ENCODE measurements around the gene LRRC57. TPM values are rescaled to one million over a fixed set of nuclear protein-coding genes. Genes with fewer than 3 reads are reported as not detected.

The LRRC57 gene
- total and polyA plus RNA-seq, 2 donors (not counting 3 experiments of a cell fraction or from before 2014, with no cell fraction given): 13.4 to 39.2 TPM

GRCh38 chr15:42528970-42529369 is 19.6 kb downstream of the LRRC57 start:
- dilution Hi-C loops (cut with MboI; ENCODE audit: extremely low pct_ligation_motif_present, low sequenced_read_pairs) (no loop called here), intact Hi-C loops (cut with micrococcal nuclease) (no loop called here)
- TF ChIP-seq FOS (IDR thresholded peaks at IDR 0.05; ENCODE audit: borderline replicate concordance, insufficient read depth, low read length): no peak
- no peak for TF ChIP-seq POLR2A (IDR thresholded peaks at IDR 0.05; ENCODE audit: low read depth, low read length)
- no peak for TF ChIP-seq JUN (IDR thresholded peaks at IDR 0.05; ENCODE audit: borderline replicate concordance, insufficient read depth, insufficient read length, low read depth)
- no peak for TF ChIP-seq GATA2 (IDR thresholded peaks at IDR 0.05; ENCODE audit: insufficient read depth, insufficient read length, low read depth, low read length)
- TF ChIP-seq EZH2 (IDR thresholded peaks at IDR 0.05; ENCODE audit: borderline replicate concordance, low read depth, low read length, severe bottlenecking): no peak
- no peak for TF ChIP-seq POLR2AphosphoS5 (IDR thresholded peaks at IDR 0.05; ENCODE audit: insufficient read depth, low read depth, low read length)
- TF ChIP-seq CTCF (IDR thresholded peaks at IDR 0.05; ENCODE audit: extremely low read depth in 1 of 2, insufficient read depth in 1 of 2, low read depth in 1 of 2, low read length in 2 of 2): no peak
- no peak for TF ChIP-seq MYC (IDR thresholded peaks at IDR 0.05; ENCODE audit: low read depth, low read length)
- TF ChIP-seq MAX (IDR thresholded peaks at IDR 0.05; ENCODE audit: insufficient read depth, insufficient read length): no peak
- Histone ChIP-seq H3K27ac (ENCODE audit: insufficient read depth, low read depth, low read length) (no peak overlapping the region), H4K20me1 (replicated peaks; ENCODE audit: control insufficient read depth, extremely low read depth, insufficient read depth, low read length) (no peaks in the 10 kb centered on the region), H3K4me3 (replicated peaks in 1 of 3; ENCODE audit: insufficient read depth in 1 of 3, low read depth in 1 of 3, low read length in 3 of 3) (no peak overlapping the region), H3K4me2 (ENCODE audit: insufficient read depth, low read length) (no peak overlapping the region), H3K4me1 (ENCODE audit: control insufficient read depth, extremely low read depth, insufficient read depth, low read length) (no peaks in the 10 kb centered on the region), H3K9me1 (replicated peaks; ENCODE audit: control insufficient read depth, extremely low read depth, insufficient read depth, low read length) (no peaks in the 10 kb centered on the region), H3K27me3 (ENCODE audit: control insufficient read depth in 2 of 2, insufficient read depth in 2 of 2, low read length in 2 of 2) (no peaks in the 10 kb centered on the region), H2AFZ (ENCODE audit: low read depth, low read length) (no peak overlapping the region), H3K9me3 (replicated peaks; ENCODE audit: control insufficient read depth, insufficient read depth, low read length) (no peaks in the 10 kb centered on the region), H3K79me2 (ENCODE audit: control insufficient read depth, insufficient read depth, low read length) (no peaks in the 10 kb centered on the region), H3K36me3 (ENCODE audit: control insufficient read depth in 2 of 2, extremely low read depth in 1 of 2, insufficient read depth in 2 of 2, low read length in 2 of 2) (peaks cover 17 to 35% of the 10 kb centered on the region in 2 experiments), H3K9ac (replicated peaks; ENCODE audit: extremely low read depth, insufficient read depth, low read length) (no peak overlapping the region)
- no TSS peak for BruUV-seq (replicated peaks)
- CTCF ChIA-PET: no interaction called here
- FAIRE-seq (no peak), DNase-seq (ENCODE audit: low read depth, low spot score) (no peak)
- POLR2A ChIA-PET: no interaction called here
